ENCODE data around the gene HSPG2.
"Not testable (repeated sequence)": the region's sequence is repeated elsewhere in the genome, so short reads cannot be mapped to it uniquely, and the experiment has no call there.

Gene HSPG2

GRCh38 chr1:21937034-21937371 is at the start of gene HSPG2:
Gene HSPG2 (minus strand): TSS chr1:21937310. CDS start chr1:21937217, 93 bp downstream.
- FAIRE-seq (no peak), DNase-seq (ENCODE audit: extremely low spot score, insufficient read length, low read depth) (no peak)

DNA sequence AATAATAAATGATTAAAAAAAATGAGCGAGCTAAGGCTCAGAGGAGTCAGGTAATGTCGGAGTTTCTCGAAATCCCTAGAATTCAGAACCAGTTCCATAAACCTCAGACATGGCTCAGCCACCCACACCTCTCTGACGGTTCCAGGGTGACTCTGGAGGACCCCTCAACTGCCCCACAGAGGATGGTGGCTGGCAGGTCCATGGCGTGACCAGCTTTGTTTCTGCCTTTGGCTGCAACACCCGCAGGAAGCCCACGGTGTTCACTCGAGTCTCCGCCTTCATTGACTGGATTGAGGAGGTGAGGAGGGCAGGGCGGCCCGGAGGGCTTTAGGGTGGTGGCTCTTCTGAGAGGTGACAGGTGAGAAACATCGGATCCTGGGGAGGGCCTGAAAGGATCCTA is 49.3 kb upstream of the HSPG2 start:
- not testable (repeated sequence) for FAIRE-seq; DNase-seq (ENCODE audit: extremely low spot score, insufficient read length, low read depth)

GRCh38 chr1:21985893-21986292 is 48.8 kb upstream of the HSPG2 start:
- not testable (repeated sequence) for DNase-seq (ENCODE audit: extremely low spot score, insufficient read length, low read depth); FAIRE-seq

- not testable (repeated sequence) for DNase-seq (ENCODE audit: extremely low spot score, insufficient read length, low read depth); FAIRE-seq
These were observed 46.4 kb upstream of the HSPG2 start for GRCh38 chr1:21983539-21983938.

DNA sequence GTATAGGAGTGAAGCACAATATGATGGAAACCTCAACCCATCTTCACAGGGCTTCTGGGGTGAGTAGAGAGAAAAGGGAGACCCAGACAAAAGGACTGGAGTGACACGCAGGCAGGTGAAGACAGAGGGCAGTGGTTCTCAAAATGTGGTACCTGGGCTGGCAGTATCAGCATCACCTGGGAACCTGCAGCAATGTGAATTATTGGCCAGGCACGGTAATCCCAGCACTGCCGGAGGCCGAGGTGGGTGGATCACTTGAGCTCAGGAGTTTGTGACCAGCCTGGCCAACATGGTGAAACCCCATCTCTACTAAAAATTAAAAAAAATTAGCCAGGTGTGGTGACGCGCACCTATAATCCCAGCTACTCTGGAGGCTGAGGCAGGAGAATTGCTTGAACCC is 45.0 kb upstream of the HSPG2 start:
- DNase-seq (ENCODE audit: extremely low spot score, insufficient read length, low read depth); FAIRE-seq: not testable (repeated sequence)

DNA sequence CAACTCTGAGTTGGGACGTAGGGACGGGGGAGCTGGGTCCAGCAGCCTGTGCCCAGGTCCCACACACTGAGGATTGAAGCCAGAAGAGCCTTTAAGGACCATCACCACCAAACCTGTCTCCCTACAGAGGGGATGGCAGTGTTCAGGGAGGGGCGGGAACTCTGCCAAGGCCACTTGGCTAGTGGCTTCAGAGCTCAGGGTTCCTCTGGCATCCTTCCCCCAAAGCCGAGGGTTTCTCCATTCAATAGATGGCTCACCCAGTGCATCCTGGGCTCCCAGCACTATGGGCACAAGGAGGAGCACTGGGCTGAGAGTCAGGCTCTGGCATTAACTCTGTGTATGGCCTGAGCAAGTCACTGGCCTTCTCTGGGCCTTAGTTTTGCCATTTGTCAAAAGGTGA is 44.1 kb upstream of the HSPG2 start:
- DNase-seq (ENCODE audit: extremely low spot score, insufficient read length, low read depth); FAIRE-seq: not testable (repeated sequence)

GRCh38 chr1:21980515-21981220 is 43.6 kb upstream of the HSPG2 start:
- DNase-seq (ENCODE audit: extremely low spot score, insufficient read length, low read depth); FAIRE-seq: not testable (repeated sequence)

DNA sequence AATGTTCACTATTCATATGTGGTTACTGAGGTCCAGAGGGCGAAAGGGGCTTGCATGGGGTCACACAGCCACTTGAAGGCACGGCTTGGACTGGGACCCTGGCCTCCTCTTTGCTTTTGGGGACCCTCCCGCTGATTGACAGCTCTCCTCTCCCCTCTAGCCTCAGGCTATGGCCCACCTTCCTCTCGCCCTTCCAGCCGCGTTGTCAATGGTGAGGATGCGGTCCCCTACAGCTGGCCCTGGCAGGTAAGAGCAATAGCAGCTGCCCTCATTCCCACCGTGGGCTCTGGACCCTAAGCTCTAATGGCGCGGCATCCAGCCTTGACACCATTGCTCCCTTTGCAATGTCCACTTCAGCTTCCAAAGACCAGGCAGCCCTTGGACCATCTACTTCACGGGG is 41.1 kb upstream of the HSPG2 start:
- not testable (repeated sequence) for DNase-seq (ENCODE audit: extremely low spot score, insufficient read length, low read depth); FAIRE-seq

- not testable (repeated sequence) for DNase-seq (ENCODE audit: extremely low spot score, insufficient read length, low read depth); FAIRE-seq
These were observed 39.7 kb upstream of the HSPG2 start, which contains the start of gene CELA3B for GRCh38 chr1:21976703-21977239. Gene CELA3B (plus strand): TSS chr1:21977022. CDS start chr1:21977040, 18 bp downstream.

- DNase-seq (ENCODE audit: extremely low spot score, insufficient read length, low read depth); FAIRE-seq: not testable (repeated sequence)
These were observed 38.2 kb upstream of the HSPG2 start for GRCh38 chr1:21975296-21975695.

- not testable (repeated sequence) for DNase-seq (ENCODE audit: extremely low spot score, insufficient read length, low read depth); FAIRE-seq
These were observed 37.6 kb upstream of the HSPG2 start for GRCh38 chr1:21974699-21975098.

GRCh38 chr1:21973948-21974347 is 36.8 kb upstream of the HSPG2 start:
- FAIRE-seq; DNase-seq (ENCODE audit: extremely low spot score, insufficient read length, low read depth): not testable (repeated sequence)

- FAIRE-seq; DNase-seq (ENCODE audit: extremely low spot score, insufficient read length, low read depth): not testable (repeated sequence)
These were observed 35.9 kb upstream of the HSPG2 start for GRCh38 chr1:21972973-21973441.

- FAIRE-seq; DNase-seq (ENCODE audit: extremely low spot score, insufficient read length, low read depth): not testable (repeated sequence)
These were observed 33.4 kb upstream of the HSPG2 start for GRCh38 chr1:21970523-21970922.

DNA sequence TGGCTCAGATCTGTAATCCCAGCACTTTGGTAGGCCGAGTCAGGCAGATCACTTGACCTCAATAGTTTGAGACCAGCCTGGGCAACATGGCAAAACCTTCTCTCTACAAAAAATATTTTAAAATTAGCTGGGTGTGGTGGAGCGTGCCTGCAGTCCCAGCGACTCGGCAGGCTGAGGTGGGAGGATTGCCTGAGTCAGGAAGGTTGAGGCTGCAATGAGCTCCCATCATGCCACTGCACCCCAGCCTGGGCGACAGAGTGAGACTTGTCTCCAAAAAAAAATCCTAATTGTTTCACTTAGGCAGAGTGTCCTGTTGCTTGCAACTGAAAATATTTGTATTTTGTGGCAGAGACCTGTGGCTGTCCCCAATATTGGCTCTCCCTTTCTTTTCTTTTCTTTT is 32.0 kb upstream of the HSPG2 start:
- FAIRE-seq: not testable (repeated sequence)

DNA sequence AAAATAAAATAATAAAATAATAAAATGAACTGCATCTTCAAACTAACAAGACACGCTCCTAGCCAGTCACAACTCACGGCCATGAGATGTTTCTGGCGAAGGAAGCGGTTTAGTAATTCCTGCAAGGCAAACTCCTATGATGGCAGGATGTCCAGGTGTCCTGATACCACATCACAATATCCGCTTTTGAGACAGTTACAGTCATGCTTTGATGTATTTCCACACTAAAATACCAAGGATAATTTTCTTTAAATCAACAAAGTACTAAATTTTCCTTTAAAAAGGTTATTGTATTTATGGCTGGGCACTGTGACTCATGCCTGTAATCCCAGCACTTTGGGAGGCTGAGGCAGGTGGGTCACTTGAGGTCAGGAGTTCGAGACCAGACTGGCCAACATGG is 30.1 kb upstream of the HSPG2 start:
- DNase-seq (ENCODE audit: extremely low spot score, insufficient read length, low read depth); FAIRE-seq: not testable (repeated sequence)

More for the DNA sequence above, 32.0 kb upstream of the HSPG2 start:
- not testable (repeated sequence) for DNase-seq (ENCODE audit: extremely low spot score, insufficient read length, low read depth)

GRCh38 chr1:21966247-21967000 is 29.3 kb upstream of the HSPG2 start:
- no peak for DNase-seq (ENCODE audit: extremely low spot score, insufficient read length, low read depth)
- FAIRE-seq: no peak

GRCh38 chr1:21963477-21964217 is 26.5 kb upstream of the HSPG2 start:
- DNase-seq (ENCODE audit: extremely low spot score, insufficient read length, low read depth) (peak; percentile 55), FAIRE-seq (peak; percentile 84)

DNA sequence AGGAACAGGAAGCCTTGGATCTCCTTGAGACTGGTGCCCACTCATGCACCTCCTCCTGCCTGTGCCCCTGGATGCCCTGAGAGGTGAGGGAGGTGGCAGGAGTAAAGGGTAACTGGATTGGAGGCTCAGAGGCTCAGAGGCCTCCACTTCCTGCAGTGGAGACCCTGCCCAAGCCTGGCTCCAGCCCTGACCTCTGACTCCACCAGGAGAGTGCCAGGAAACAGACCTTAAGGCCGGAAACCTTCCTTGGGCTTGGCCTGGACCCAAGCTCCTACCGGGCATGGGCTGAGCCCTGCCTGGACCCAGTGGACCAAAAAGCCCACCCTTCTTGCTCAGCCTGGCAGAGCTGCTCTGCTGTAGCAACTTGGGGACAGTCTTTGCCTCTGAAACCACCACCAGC is 24.7 kb upstream of the HSPG2 start:
- no peak for DNase-seq (ENCODE audit: extremely low spot score, insufficient read length, low read depth)
- no peak for FAIRE-seq

GRCh38 chr1:21961337-21961736 is 24.2 kb upstream of the HSPG2 start:
- FAIRE-seq (no peak), DNase-seq (ENCODE audit: extremely low spot score, insufficient read length, low read depth) (no peak)

All from GM18507 (cell line).